PC-3 (cell line): ENCODE results near the gene TRABD2B. TPM values are rescaled to one million over a fixed set of nuclear protein-coding genes. Genes with fewer than 3 reads are reported as not detected.
A peak's percentile ranks its signal among the peaks of the same experiment; 100 is the strongest.

Source experiments
- ATAC-seq: fragments of 200-7000 bp; cut with Tn5 transposase; 2 replicates; pipeline ENCODE4 v1.9.1; 2020; ENCODE audit warnings: mild to moderate bottlenecking, moderate library complexity
- BruUV-seq: library from RNA; stranded (reverse); fragments of 400-500 nt; replicated peaks from 2 replicates; lab custom pipeline; 2021; lab: Mats Ljungman, UMichigan
- CTCF ChIA-PET: fragments of 300-600 bp; sonication (Branson Sonifier 250); formaldehyde crosslinking; loops from one replicate; lab custom pipeline; 2022; ENCODE audit warnings: antibody characterized with exemption; lab: Charles Lee
- POLR2A ChIA-PET: fragments of 300-600 bp; sonication (Branson Sonifier 250); formaldehyde crosslinking; loops from one replicate; lab custom pipeline; 2022; ENCODE audit warnings: antibody characterized with exemption; ENCODE audit not compliant: unreplicated experiment; lab: Charles Lee
- DNase-seq: peaks from one replicate; pipeline ENCODE4 v3.0.0-alpha.2; 2015
- H2AFZ ChIP-seq: fragments of 300-600 bp; sonication (generic); 2 replicates; pipeline ENCODE4 v1.6.0; 2016; ENCODE audit warnings: antibody characterized with exemption, low read length
- H3F3A ChIP-seq: fragments of 300-600 bp; sonication (generic); one replicate; pipeline ENCODE4 v1.6.0; 2017; ENCODE audit warnings: antibody characterized with exemption, low read length, control low read depth, mild to moderate bottlenecking; ENCODE audit not compliant: unreplicated experiment
- H3K27ac ChIP-seq: fragments of 300-600 bp; sonication (generic); 2 replicates; pipeline ENCODE4 v1.5.1; 2016; ENCODE audit warnings: mild to moderate bottlenecking, low read length
- H3K27me3 ChIP-seq: fragments of 300-600 bp; sonication (generic); 2 replicates; pipeline ENCODE4 v1.6.1; 2016; ENCODE audit warnings: low read length, mixed read lengths
- H3K36me3 ChIP-seq: fragments of 300-600 bp; sonication (generic); 2 replicates; pipeline ENCODE4 v1.6.1; 2016; ENCODE audit warnings: low read depth, mixed run types, low read length, mixed read lengths
- H3K4me1 ChIP-seq: fragments of 300-600 bp; sonication (generic); 2 replicates; pipeline ENCODE4 v1.5.1; 2016; ENCODE audit warnings: low read length; ENCODE audit not compliant: insufficient read depth
- H3K4me2 ChIP-seq: fragments of 300-600 bp; sonication (generic); 2 replicates; pipeline ENCODE4 v1.6.0; 2016; ENCODE audit warnings: low read length
- H3K4me3 ChIP-seq: fragments of 300-600 bp; sonication (generic); 2 replicates; pipeline ENCODE4 v1.5.1; 2016; ENCODE audit warnings: mild to moderate bottlenecking, low read length, mixed read lengths
- H3K79me2 ChIP-seq: fragments of 300-600 bp; sonication (generic); 2 replicates; pipeline ENCODE4 v1.6.1; 2017; ENCODE audit warnings: low read length, mixed read lengths
- H3K9ac ChIP-seq: fragments of 300-600 bp; sonication (generic); 2 replicates; pipeline ENCODE4 v1.6.0; 2016; ENCODE audit warnings: mild to moderate bottlenecking, low read length
- H3K9me2 ChIP-seq: fragments of 300-600 bp; sonication (generic); replicated peaks from 2 replicates; pipeline ENCODE4 v1.6.1; 2016; ENCODE audit warnings: mixed run types, low read length, mixed read lengths
- H3K9me3 ChIP-seq: fragments of 300-600 bp; sonication (generic); 2 replicates; pipeline ENCODE4 v1.6.1; 2016; ENCODE audit warnings: low read length, mixed read lengths
- H4K20me1 ChIP-seq: fragments of 300-600 bp; sonication (generic); 2 replicates; pipeline ENCODE4 v1.6.1; 2016; ENCODE audit warnings: low read length, mixed read lengths
- EZH2 ChIP-seq: fragments of 300-600 bp; sonication (generic); IDR thresholded peaks from one replicate; pipeline ENCODE4 v1.6.1; 2017; ENCODE audit warnings: antibody characterized with exemption, mild to moderate bottlenecking, low read length; ENCODE audit not compliant: unreplicated experiment
- EZH2phosphoT487 ChIP-seq: fragments of 300-600 bp; sonication (generic); IDR thresholded peaks from 2 replicates; pipeline ENCODE4 v1.6.1; 2018; ENCODE audit warnings: mild to moderate bottlenecking, antibody characterized with exemption, low read length, borderline replicate concordance
- intact Hi-C: fragments of 100-400 bp; cut with micrococcal nuclease; formaldehyde crosslinking; loops from 2 replicates; pipeline ENCODE4 v1.9.0; 2023
- total RNA-seq: library from RNA; depleted of rRNA; stranded (reverse); fragments of >200 nt; gene quantifications from 2 replicates; pipeline ENCODE4 v1.2.3, GENCODE V29; 2014
- TF ChIP-seq, protein P1 (sequence below): fragments of 300-600 bp; sonication (generic); conservative IDR thresholded peaks from 2 replicates; pipeline ENCODE4 v1.5.1; 2017; ENCODE audit warnings: antibody characterized with exemption, low read depth, mild to moderate bottlenecking, low read length

The TRABD2B gene
- total RNA-seq, 1 experiment from 2014 or later = 0.44 TPM

DNA sequence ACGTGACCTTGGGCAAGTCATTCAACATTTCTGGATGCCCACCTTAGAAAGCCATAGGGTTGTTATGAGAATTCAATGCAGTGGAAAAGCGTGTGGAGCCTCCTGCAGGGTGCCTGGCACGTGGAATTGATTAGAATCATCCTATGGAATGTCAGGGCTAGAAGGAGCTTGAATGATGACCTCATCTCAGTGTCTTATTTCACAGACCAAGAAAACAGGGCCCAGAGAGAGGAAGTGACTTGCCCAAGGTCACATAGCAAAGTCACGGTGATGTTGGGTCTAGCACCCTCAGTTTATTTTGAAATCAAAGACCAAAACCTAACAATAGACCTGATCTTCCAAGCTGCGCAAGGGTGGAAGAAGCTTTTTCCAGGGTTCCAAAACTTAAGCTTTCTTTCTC is 6.0 kb downstream of the TRABD2B start:
- Histone ChIP-seq H3K27me3 (no peaks in the 10 kb centered on the region), H3K4me1 (peaks cover 23% of the 10 kb centered on the region), H3K36me3 (no peaks in the 10 kb centered on the region; the same call in 1 of the 2 replicates), H3K79me2 (peaks cover 21% of the 10 kb centered on the region), H3K9ac (no peak overlapping the region), H2AFZ (no peak overlapping the region), H4K20me1 (no peaks in the 10 kb centered on the region), H3K9me2 (no peaks in the 10 kb centered on the region), H3K4me3 (no peak overlapping the region), H3F3A (no peaks in the 10 kb centered on the region), H3K27ac (no peak overlapping the region), H3K4me2 (no peak overlapping the region), H3K9me3 (no peaks in the 10 kb centered on the region)
- peak; percentile 43 for DNase-seq
- BruUV-seq = no TSS peak
- intact Hi-C loops = loop anchor here (10.0 kb wide), 2 partner anchors 96 to 206 kb away; no protein-coding TSS in a partner anchor
- peak; percentile 39; the same call in 1 of the 2 replicates for ATAC-seq
- ChIA-PET CTCF (no interaction called here), POLR2A (no interaction called here)
- TF ChIP-seq EZH2 = no peak

DNA sequence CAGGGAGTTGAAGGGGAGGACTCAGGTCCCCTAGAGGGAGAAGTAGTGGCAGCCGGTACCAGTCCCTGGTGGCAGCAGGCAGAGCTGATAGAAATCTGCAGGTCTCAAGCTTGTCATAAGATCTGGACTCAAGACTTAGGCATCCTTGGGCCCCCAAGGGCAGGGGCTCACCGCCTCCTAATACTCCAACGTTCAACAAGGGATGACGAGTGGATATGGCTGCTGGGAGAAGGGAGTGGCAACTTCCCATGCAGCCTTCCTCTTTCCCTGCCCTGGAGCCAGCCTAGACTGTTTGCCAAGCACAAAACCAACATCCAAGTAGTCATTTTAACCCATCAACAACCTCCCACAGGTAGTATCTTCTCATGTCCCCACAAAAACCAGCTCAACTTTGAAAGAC is 6.9 kb downstream of the TRABD2B start:
- CTCF ChIA-PET = no interaction called here

DNA sequence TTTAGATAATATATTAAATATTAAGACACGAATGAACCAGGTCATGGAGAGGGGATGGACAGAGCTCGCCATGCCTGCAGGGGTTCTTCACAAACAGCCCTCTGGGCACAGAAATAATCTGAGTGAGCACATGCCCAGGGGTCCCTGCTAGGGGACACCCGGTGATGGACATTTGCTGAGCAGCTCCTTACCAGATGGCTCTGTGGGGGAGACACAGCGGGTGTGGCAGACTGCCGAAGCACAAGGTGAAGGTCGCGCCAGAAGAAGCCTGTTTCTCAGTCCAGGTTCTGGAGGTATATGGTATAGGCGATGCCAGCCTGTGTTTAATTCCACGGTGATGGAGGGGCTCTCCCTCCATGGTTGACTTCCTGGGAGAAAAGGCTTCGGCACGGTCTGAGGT is 9.6 kb downstream of the TRABD2B start:
- TF ChIP-seq, protein P1, sequence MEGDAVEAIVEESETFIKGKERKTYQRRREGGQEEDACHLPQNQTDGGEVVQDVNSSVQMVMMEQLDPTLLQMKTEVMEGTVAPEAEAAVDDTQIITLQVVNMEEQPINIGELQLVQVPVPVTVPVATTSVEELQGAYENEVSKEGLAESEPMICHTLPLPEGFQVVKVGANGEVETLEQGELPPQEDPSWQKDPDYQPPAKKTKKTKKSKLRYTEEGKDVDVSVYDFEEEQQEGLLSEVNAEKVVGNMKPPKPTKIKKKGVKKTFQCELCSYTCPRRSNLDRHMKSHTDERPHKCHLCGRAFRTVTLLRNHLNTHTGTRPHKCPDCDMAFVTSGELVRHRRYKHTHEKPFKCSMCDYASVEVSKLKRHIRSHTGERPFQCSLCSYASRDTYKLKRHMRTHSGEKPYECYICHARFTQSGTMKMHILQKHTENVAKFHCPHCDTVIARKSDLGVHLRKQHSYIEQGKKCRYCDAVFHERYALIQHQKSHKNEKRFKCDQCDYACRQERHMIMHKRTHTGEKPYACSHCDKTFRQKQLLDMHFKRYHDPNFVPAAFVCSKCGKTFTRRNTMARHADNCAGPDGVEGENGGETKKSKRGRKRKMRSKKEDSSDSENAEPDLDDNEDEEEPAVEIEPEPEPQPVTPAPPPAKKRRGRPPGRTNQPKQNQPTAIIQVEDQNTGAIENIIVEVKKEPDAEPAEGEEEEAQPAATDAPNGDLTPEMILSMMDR = no peak
- TF ChIP-seq EZH2phosphoT487 (no peak), EZH2 (no peak)
- Histone ChIP-seq H2AFZ (no peak overlapping the region), H3K36me3 (no peaks in the 10 kb centered on the region), H4K20me1 (no peaks in the 10 kb centered on the region), H3K27ac (no peak overlapping the region), H3K9ac (no peak overlapping the region), H3K79me2 (peaks cover 7% of the 10 kb centered on the region; the same call in 1 of the 2 replicates), H3K9me3 (no peaks in the 10 kb centered on the region), H3K4me2 (no peak overlapping the region), H3K4me1 (peaks cover 7% of the 10 kb centered on the region; the same call in 1 of the 2 replicates), H3K9me2 (no peaks in the 10 kb centered on the region), H3K27me3 (no peaks in the 10 kb centered on the region), H3F3A (no peaks in the 10 kb centered on the region), H3K4me3 (no peak overlapping the region)
- CTCF ChIA-PET = no interaction called here
- ATAC-seq (no peak), DNase-seq (no peak)
- POLR2A ChIA-PET = no interaction called here
- intact Hi-C loops = no loop called here
- no TSS peak for BruUV-seq

More for the DNA sequence above, 6.9 kb downstream of the TRABD2B start:
- H3K27ac ChIP-seq = no peak overlapping the region
- no peak overlapping the region for H2AFZ ChIP-seq
- no peak overlapping the region for H3K4me2 ChIP-seq
- DNase-seq (no peak), ATAC-seq (no peak)
- H3K4me1 ChIP-seq = peaks cover 14% of the 10 kb centered on the region
- H3K4me3 ChIP-seq = no peak overlapping the region
- H3K36me3 ChIP-seq = no peaks in the 10 kb centered on the region; the same call in 1 of the 2 replicates
- H3K27me3 ChIP-seq = no peaks in the 10 kb centered on the region
- H3K79me2 ChIP-seq = peaks cover 18% of the 10 kb centered on the region
- no TSS peak for BruUV-seq
- POLR2A ChIA-PET = no interaction called here
- H3K9ac ChIP-seq = no peak overlapping the region
- no peaks in the 10 kb centered on the region for H3F3A ChIP-seq
- H3K9me3 ChIP-seq = no peaks in the 10 kb centered on the region
- intact Hi-C loops = loop anchor here (10.0 kb wide), 2 partner anchors 95 to 205 kb away; no protein-coding TSS in a partner anchor
- TF ChIP-seq EZH2 (no peak), EZH2phosphoT487 (no peak)
- TF ChIP-seq, protein P1 = no peak
- no peaks in the 10 kb centered on the region for H4K20me1 ChIP-seq
- H3K9me2 ChIP-seq = no peaks in the 10 kb centered on the region
